ENCODE results near the gene SLC6A14. TPM values are rescaled to one million over a fixed set of nuclear protein-coding genes. Genes with fewer than 3 reads are reported as not detected.

The SLC6A14 gene
- total and polyA plus RNA-seq, 2 experiments from 2014 or later = not detected

DNA sequence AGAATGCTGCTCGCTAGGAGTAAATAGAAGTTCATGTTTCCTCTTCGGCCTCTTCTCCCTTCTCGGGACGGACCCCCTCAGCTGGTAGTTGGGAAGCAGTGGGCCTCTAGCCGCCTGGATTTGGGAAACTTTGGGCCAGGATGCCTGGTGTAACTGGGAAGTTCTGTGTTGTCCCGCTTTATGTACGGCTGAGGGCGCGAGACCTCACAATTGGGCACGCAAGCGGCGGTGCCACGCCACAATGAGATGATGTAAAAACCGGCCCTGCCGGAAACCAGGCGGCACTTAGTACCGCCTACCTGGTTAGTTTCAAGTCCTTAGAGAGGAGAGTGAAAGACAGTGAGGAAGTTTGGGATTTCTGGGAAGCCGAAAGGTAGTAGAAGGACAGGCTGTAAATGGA lies 26.4 kb downstream of the SLC6A14 start, which contains the start of gene CT83:
Gene CT83, minus strand, starts transcription at position 155 of the 400 bp plus-strand sequence. Its CDS starts 120 bp downstream, at position 35.
- Histone ChIP-seq H3K4me2 (ENCODE audit: unreplicated experiment) (no peak within 1 kb of the TSS), H3K9me3 (ENCODE audit: low read depth) (no peaks in the 10 kb centered on the region), H3K9me2 (ENCODE audit: insufficient read depth) (no peaks in the 10 kb centered on the region), H3K27me3 (replicated peaks; ENCODE audit: insufficient read depth) (no peaks in the 10 kb centered on the region), H3K79me2 (ENCODE audit: insufficient read depth) (no peaks in the 10 kb centered on the region), H3K4me1 (ENCODE audit: insufficient read depth) (no peaks in the 10 kb centered on the region), H4K20me1 (ENCODE audit: insufficient read depth) (no peaks in the 10 kb centered on the region), H3F3A (ENCODE audit: insufficient read depth) (no peaks in the 10 kb centered on the region), H3K4me3 (no peak within 1 kb of the TSS), H3K27ac (no peak within 1 kb of the TSS), H3K36me3 (ENCODE audit: low read depth) (no peaks in the 10 kb centered on the region), H3K9ac (no peak within 1 kb of the TSS), H2AFZ (no peak within 1 kb of the TSS)
- TF ChIP-seq EZH2 (IDR thresholded peaks at IDR 0.05; ENCODE audit: insufficient read depth, poor library complexity, severe bottlenecking) (no peak), EZH2phosphoT487 (IDR thresholded peaks at IDR 0.05; ENCODE audit: insufficient read depth, low read depth) (no peak)
- in situ Hi-C loops (cut with MboI) = loop anchor here (25.0 kb wide), 1 partner anchor 251 kb away; no protein-coding TSS in a partner anchor
- 83 to 94% methylated on average over 12 to 17 of the region's 18 CpGs for WGBS, 2 experiments (ENCODE audit: low coverage in 1 of 2, low lambda C conversion rate in 2 of 2, missing lambda C conversion rate in 2 of 2)
- DNase-seq = no peak

- Histone ChIP-seq H3K27ac (no peak overlapping the region), H3K9me3 (ENCODE audit: low read depth) (no peaks in the 10 kb centered on the region), H3F3A (ENCODE audit: insufficient read depth) (no peaks in the 10 kb centered on the region), H2AFZ (no peak overlapping the region), H3K36me3 (ENCODE audit: low read depth) (no peaks in the 10 kb centered on the region), H3K4me1 (ENCODE audit: insufficient read depth) (no peaks in the 10 kb centered on the region), H4K20me1 (ENCODE audit: insufficient read depth) (no peaks in the 10 kb centered on the region), H3K4me3 (no peak overlapping the region), H3K27me3 (replicated peaks; ENCODE audit: insufficient read depth) (no peaks in the 10 kb centered on the region), H3K9ac (no peak overlapping the region), H3K4me2 (ENCODE audit: unreplicated experiment) (no peak overlapping the region), H3K79me2 (ENCODE audit: insufficient read depth) (no peaks in the 10 kb centered on the region), H3K9me2 (ENCODE audit: insufficient read depth) (no peaks in the 10 kb centered on the region)
- DNase-seq = no peak
- TF ChIP-seq EZH2phosphoT487 (IDR thresholded peaks at IDR 0.05; ENCODE audit: insufficient read depth, low read depth) = no peak
- no peak for TF ChIP-seq EZH2 (IDR thresholded peaks at IDR 0.05; ENCODE audit: insufficient read depth, poor library complexity, severe bottlenecking)
- WGBS, 2 experiments (ENCODE audit: low coverage in 1 of 2, low lambda C conversion rate in 2 of 2, missing lambda C conversion rate in 2 of 2) = 39 to 52% methylated on average over 2 of the region's 2 CpGs
- in situ Hi-C loops (cut with MboI) = loop anchor here (25.0 kb wide), 2 partner anchors 482 to 1507 kb away; no protein-coding TSS in a partner anchor
Observed at GRCh38 chrX:116480059-116480458, 43.7 kb downstream of the SLC6A14 start.

- peak; percentile 19 for DNase-seq
- H3K4me2 ChIP-seq (ENCODE audit: unreplicated experiment) = no peak overlapping the region
- no peaks in the 10 kb centered on the region for H3K79me2 ChIP-seq (ENCODE audit: insufficient read depth)
- H3K9ac ChIP-seq = no peak overlapping the region
- no peaks in the 10 kb centered on the region for H3F3A ChIP-seq (ENCODE audit: insufficient read depth)
- no peak overlapping the region for H3K4me3 ChIP-seq
- in situ Hi-C loops (cut with MboI) = loop anchor here (25.0 kb wide), 2 partner anchors 472 to 1497 kb away; no protein-coding TSS in a partner anchor
- H3K4me1 ChIP-seq (ENCODE audit: insufficient read depth) = no peaks in the 10 kb centered on the region
- H3K9me3 ChIP-seq (ENCODE audit: low read depth) = no peaks in the 10 kb centered on the region
- TF ChIP-seq EZH2 (IDR thresholded peaks at IDR 0.05; ENCODE audit: insufficient read depth, poor library complexity, severe bottlenecking) (no peak), EZH2phosphoT487 (IDR thresholded peaks at IDR 0.05; ENCODE audit: insufficient read depth, low read depth) (no peak)
- no peaks in the 10 kb centered on the region for H3K27me3 ChIP-seq (replicated peaks; ENCODE audit: insufficient read depth)
- no peak overlapping the region for H2AFZ ChIP-seq
- no peaks in the 10 kb centered on the region for H4K20me1 ChIP-seq (ENCODE audit: insufficient read depth)
- no peak overlapping the region for H3K27ac ChIP-seq
- H3K36me3 ChIP-seq (ENCODE audit: low read depth) = no peaks in the 10 kb centered on the region
- no peaks in the 10 kb centered on the region for H3K9me2 ChIP-seq (ENCODE audit: insufficient read depth)
Observed at GRCh38 chrX:116490104-116490503, 53.7 kb downstream of the SLC6A14 start.

GRCh38 chrX:116493271-116493670 lies 56.9 kb downstream of the SLC6A14 start:
- 8 to 13% methylated on average over 2 of the region's 2 CpGs for WGBS, 2 experiments (ENCODE audit: low coverage in 1 of 2, low lambda C conversion rate in 2 of 2, missing lambda C conversion rate in 2 of 2)
- no peaks in the 10 kb centered on the region for H3K9me2 ChIP-seq (ENCODE audit: insufficient read depth)
- H3K4me1 ChIP-seq (ENCODE audit: insufficient read depth) = no peaks in the 10 kb centered on the region
- TF ChIP-seq EZH2 (IDR thresholded peaks at IDR 0.05; ENCODE audit: insufficient read depth, poor library complexity, severe bottlenecking) (no peak), EZH2phosphoT487 (IDR thresholded peaks at IDR 0.05; ENCODE audit: insufficient read depth, low read depth) (no peak)
- H3K9ac ChIP-seq = no peak overlapping the region
- in situ Hi-C loops (cut with MboI) = loop anchor here (25.0 kb wide), 2 partner anchors 469 to 1494 kb away; no protein-coding TSS in a partner anchor
- DNase-seq = no peak
- no peaks in the 10 kb centered on the region for H3K27me3 ChIP-seq (replicated peaks; ENCODE audit: insufficient read depth)
- no peaks in the 10 kb centered on the region for H3F3A ChIP-seq (ENCODE audit: insufficient read depth)
- no peak overlapping the region for H2AFZ ChIP-seq
- no peaks in the 10 kb centered on the region for H3K9me3 ChIP-seq (ENCODE audit: low read depth)
- no peaks in the 10 kb centered on the region for H3K36me3 ChIP-seq (ENCODE audit: low read depth)
- H3K27ac ChIP-seq = no peak overlapping the region
- H3K4me2 ChIP-seq (ENCODE audit: unreplicated experiment) = no peak overlapping the region
- H4K20me1 ChIP-seq (ENCODE audit: insufficient read depth) = no peaks in the 10 kb centered on the region
- no peaks in the 10 kb centered on the region for H3K79me2 ChIP-seq (ENCODE audit: insufficient read depth)
- no peak overlapping the region for H3K4me3 ChIP-seq

DNA sequence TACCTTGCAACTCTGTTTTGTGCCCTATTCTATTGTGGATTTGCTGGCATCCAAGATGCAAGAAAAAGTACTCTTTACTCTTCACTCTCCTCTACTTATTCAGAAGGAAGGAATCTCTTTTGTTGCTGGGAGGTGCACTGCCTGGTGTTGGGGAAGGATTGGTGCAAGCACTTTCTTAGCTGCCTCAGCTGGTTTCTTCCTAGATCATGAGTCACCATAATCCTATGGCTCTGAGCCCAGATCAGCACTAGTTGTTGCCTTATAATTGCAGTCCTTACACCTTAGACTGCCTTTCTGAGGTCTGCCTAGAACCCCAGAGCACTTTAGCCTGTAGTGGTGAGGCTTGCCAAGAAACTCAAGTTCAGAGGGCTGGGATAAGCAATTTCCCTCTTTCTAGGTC lies 63.4 kb downstream of the SLC6A14 start:
- Histone ChIP-seq H3K9ac (no peak overlapping the region), H3K4me2 (ENCODE audit: unreplicated experiment) (no peak overlapping the region), H3K27ac (no peak overlapping the region), H3K27me3 (replicated peaks; ENCODE audit: insufficient read depth) (no peaks in the 10 kb centered on the region), H3K9me3 (ENCODE audit: low read depth) (no peaks in the 10 kb centered on the region), H3K4me1 (ENCODE audit: insufficient read depth) (no peaks in the 10 kb centered on the region), H3K4me3 (no peak overlapping the region), H3F3A (ENCODE audit: insufficient read depth) (no peaks in the 10 kb centered on the region), H4K20me1 (ENCODE audit: insufficient read depth) (no peaks in the 10 kb centered on the region), H2AFZ (no peak overlapping the region), H3K9me2 (ENCODE audit: insufficient read depth) (no peaks in the 10 kb centered on the region), H3K79me2 (ENCODE audit: insufficient read depth) (no peaks in the 10 kb centered on the region), H3K36me3 (ENCODE audit: low read depth) (no peaks in the 10 kb centered on the region)
- no peak for TF ChIP-seq EZH2 (IDR thresholded peaks at IDR 0.05; ENCODE audit: insufficient read depth, poor library complexity, severe bottlenecking)
- peak; percentile 26 for DNase-seq
- in situ Hi-C loops (cut with MboI) = loop anchor here (25.0 kb wide), 2 partner anchors 463 to 1488 kb away; no protein-coding TSS in a partner anchor

Small RNA genes lying within 50 kb of the gene (small RNA-seq; reads per million reads assigned to genes)
- not detected for gene RNU6-154P (ENCODE audit: low read depth, low replicate concordance)

Other genes with a start within 250 kb of the SLC6A14 start
- gene CT83, start 26.4 kb downstream of the SLC6A14 start, total RNA-seq (2014; rRNA removed; shearing (Covaris generic)) = not detected in 2 replicates
- not detected in 2 replicates for gene CT83, start 26.4 kb downstream of the SLC6A14 start, polyA plus RNA-seq (2016; fragmentation: Nextera tagmentation; extraction: Ambion mirVana)